Ovary (tissue), 9 donors: Measurements from ENCODE around the gene CMTM3. TPM values are rescaled to one million over a fixed set of nuclear protein-coding genes. Genes with fewer than 3 reads are reported as not detected.

Experiments
- DNase-seq, 5 donors: peaks; one replicate each; pipeline ENCODE4 v3.0.0-alpha.2; 2019 to 2020
- H3K27ac ChIP-seq, 2 donors: fragments of 200-600 bp; one replicate each; pipeline versions ENCODE4 v1.5.1 to v1.8.0; 2019 to 2022
- H3K27me3 ChIP-seq: fragments of 200-600 bp; one replicate; pipeline ENCODE4 v1.8.0; 2022
- H3K36me3 ChIP-seq: fragments of 200-600 bp; sonication (generic); one replicate; pipeline ENCODE4 v1.5.1; 2019
- H3K4me1 ChIP-seq: one replicate; pipeline ENCODE4 v1.8.1; 2013; ENCODE audit warnings: mild to moderate bottlenecking, moderate library complexity; ENCODE audit not compliant: insufficient read depth
- H3K4me3 ChIP-seq: fragments of 200-600 bp; sonication (generic); one replicate; pipeline ENCODE4 v1.5.1; 2017
- H3K9me3 ChIP-seq, 2 donors: fragments of 200-600 bp in 1 of 2; sonication (generic) in 1 of 2; one replicate each; pipeline versions ENCODE4 v1.5.1 to v1.8.1; 2013 to 2019; ENCODE audit warnings: mild to moderate bottlenecking in 1 of 2, moderate library complexity in 1 of 2
- CTCF ChIP-seq, 3 donors: fragments of 450-650 bp in 2 of 3; fragments of 200-600 bp in 1 of 3; IDR thresholded peaks; one replicate each; pipeline versions ENCODE4 v1.5.1 to v1.8.0; 2016 to 2022; ENCODE audit warnings: antibody characterized with exemption in 3 of 3, mild to moderate bottlenecking in 1 of 3
- EP300 ChIP-seq: sonication (generic); formaldehyde crosslinking; IDR thresholded peaks from one replicate; pipeline ENCODE4 v1.6.1; 2017; ENCODE audit warnings: antibody characterized with exemption
- POLR2A ChIP-seq: fragments of 450-650 bp; IDR thresholded peaks from one replicate; pipeline ENCODE4 v1.6.1; 2017; ENCODE audit warnings: antibody characterized with exemption, mild to moderate bottlenecking, moderate library complexity
- WGBS, 3 donors: extraction: QIAGEN DNeasy Blood & Tissue Kit in 1 of 3; methylation state at CpG; one replicate each; pipeline versions ENCODE4 v1.1.5 to v1.1.7; 2013 to 2017; 5-methylcytosine and 5-hydroxymethylcytosine counted together
- intact Hi-C, 4 donors: fragments of 100-400 bp; cut with DNase I; formaldehyde crosslinking; loops; one replicate each; pipeline versions ENCODE4 v1.11.0 to v1.15.1; 2022 to 2023
- polyA plus RNA-seq, 2 donors: library from polyadenylated mRNA; stranded (reverse); fragments of 200-250 nt in 1 of 2; fragments of 350-450 nt in 1 of 2; fragmentation: Illumina TruSeq in 1 of 2; extraction: RNeasy Lipid Tissue Mini Kit (QIAGEN cat#74804) in 1 of 2; gene quantifications; one replicate each; pipeline ENCODE4 v1.2.3, GENCODE V29; 2013 to 2014
- total RNA-seq, 7 donors: library from RNA; depleted of rRNA in 2 of 7; stranded (reverse); fragments of >200 nt in 2 of 7; fragmentation: NEBNext Ultra II Directional in 3 of 7; extraction: Animal tissue kit (Norgen Biotek cat#: 25700) in 3 of 7; gene quantifications; one replicate each; pipeline versions ENCODE4 v1.1.0 to v1.2.4, GENCODE V29; 2016 to 2023
- donor health status: DM: no; HTN: no; CAD: no; lungs with moderate emphysema.
- donor health status: DM: no; HTN: no; CAD: no.
- donor health status: Bipolar disorder and iron deficiency.
- donor health status: DM: yes; HTN: yes; CAD: no.
- donor health status: DM: no; HTN: no; CAD: no.
- donor health status: DM: yes; HTN: yes; CAD: no.

The CMTM3 gene
- total and polyA plus RNA-seq, 9 donors = 22.9 to 60.5 (median 43.2) TPM

DNA sequence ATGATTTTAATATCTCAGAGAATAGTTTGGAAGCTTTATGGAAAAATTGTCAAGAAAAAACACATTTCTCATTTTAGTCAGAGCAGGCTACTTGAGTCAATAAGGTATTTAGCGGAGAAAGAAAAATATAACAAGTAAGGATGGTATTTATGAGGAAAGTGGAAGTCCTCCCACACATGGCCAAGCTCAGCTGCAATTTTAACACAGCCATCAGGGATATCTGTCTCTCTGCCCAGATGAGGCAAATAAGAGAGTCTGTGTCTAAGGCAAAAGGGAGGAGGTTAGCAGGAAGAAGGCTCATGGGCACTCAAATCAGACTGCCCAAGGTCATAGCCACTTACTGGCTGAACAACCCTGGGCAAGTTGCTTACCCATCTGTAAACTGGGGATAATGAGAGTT lies 30.4 kb upstream of the CMTM3 start:
- Histone ChIP-seq H3K4me1 (peaks cover 5% of the 10 kb centered on the region), H3K27me3 (no peaks in the 10 kb centered on the region), H3K36me3 (no peaks in the 10 kb centered on the region), H3K9me3 (no peaks in the 10 kb centered on the region), H3K27ac (no peak overlapping the region), H3K4me3 (no peak overlapping the region)
- no peak for DNase-seq
- intact Hi-C loops = no loop called here
- 19 to 39% (median 27%) methylated on average over 1 of the region's 1 CpG for WGBS, 3 donors
- TF ChIP-seq POLR2A (no peak), EP300 (no peak), CTCF (IDR thresholded peaks at IDR 0.05) (no peak)

DNA sequence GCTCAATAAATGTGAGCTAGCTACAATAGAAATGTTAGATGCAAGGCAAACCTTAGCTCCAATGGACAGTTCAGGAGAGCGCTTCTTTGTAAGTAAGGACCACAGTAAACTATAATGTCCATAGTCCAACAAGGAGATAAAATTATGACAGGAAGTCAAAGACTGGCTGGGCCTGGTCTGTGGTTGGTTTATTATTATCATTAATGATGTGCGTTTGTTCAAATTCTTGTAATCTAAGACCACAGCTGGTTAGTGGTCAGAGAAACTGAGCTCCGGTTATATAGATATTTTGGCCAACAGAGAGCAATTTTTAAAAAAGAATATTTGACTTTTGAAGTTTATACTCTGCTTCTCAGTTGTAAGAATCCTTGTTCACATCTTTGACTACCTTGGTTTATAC lies 30.0 kb upstream of the CMTM3 start:
- Histone ChIP-seq H3K9me3 (no peaks in the 10 kb centered on the region), H3K4me1 (peaks cover 6% of the 10 kb centered on the region), H3K27ac (no peak overlapping the region), H3K27me3 (no peaks in the 10 kb centered on the region), H3K36me3 (no peaks in the 10 kb centered on the region), H3K4me3 (no peak overlapping the region)
- DNase-seq = no peak
- 62 to 75% (median 68%) methylated on average over 3 of the region's 3 CpGs for WGBS, 3 donors
- TF ChIP-seq CTCF (IDR thresholded peaks at IDR 0.05) = no peak
- TF ChIP-seq POLR2A = no peak
- TF ChIP-seq EP300 = no peak
- intact Hi-C loops = no loop called here

DNA sequence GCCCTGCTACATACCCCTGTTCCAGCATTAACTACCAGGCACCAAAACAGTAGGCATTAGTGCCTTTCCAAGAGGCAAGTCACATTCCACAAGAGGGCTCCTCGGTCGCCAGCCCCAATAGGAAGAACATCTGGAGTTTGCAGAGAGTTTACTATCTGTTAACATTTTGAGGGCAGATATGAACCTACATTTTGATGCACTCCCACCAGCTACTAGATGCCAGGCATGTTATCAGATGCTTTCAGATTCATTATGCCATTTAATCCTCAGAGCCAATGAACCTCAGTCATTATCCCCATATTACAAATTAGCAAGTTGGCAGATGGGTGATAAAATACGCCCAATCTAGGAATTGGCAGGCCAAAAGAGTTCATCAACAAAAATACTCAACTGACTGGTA lies 29.4 kb upstream of the CMTM3 start:
- 93 to 96% (median 95%) methylated on average over 3 of the region's 3 CpGs for WGBS, 3 donors
- Histone ChIP-seq H3K27me3 (no peaks in the 10 kb centered on the region), H3K27ac (no peak overlapping the region), H3K9me3 (no peaks in the 10 kb centered on the region), H3K36me3 (no peaks in the 10 kb centered on the region), H3K4me3 (no peak overlapping the region), H3K4me1 (peaks cover 6% of the 10 kb centered on the region)
- DNase-seq = no peak
- TF ChIP-seq CTCF (IDR thresholded peaks at IDR 0.05) = no peak
- no peak for TF ChIP-seq EP300
- TF ChIP-seq POLR2A = no peak
- intact Hi-C loops = no loop called here

DNA sequence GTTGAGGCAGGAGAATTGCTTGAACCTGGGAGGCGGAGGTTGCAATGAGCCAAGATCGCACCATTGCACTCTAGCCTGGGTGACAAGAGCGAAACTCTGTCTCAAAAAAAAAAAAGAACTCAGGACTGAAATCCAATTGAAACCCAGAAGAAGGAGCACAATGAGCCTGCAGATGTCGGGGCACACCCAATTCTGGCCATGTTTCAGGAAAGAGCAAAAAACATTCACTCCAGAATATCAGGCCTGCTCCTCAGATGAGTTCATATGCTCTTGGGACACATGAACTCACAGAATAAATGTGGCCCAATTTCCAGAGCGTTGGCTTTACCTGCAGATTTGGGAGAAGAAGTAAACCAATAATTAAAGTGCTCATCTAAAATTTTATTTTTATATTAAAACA lies 28.2 kb upstream of the CMTM3 start:
- peaks cover 6% of the 10 kb centered on the region for H3K4me1 ChIP-seq
- no peak overlapping the region for H3K27ac ChIP-seq
- H3K36me3 ChIP-seq = no peaks in the 10 kb centered on the region
- intact Hi-C loops = no loop called here
- no peaks in the 10 kb centered on the region for H3K9me3 ChIP-seq
- DNase-seq = no peak
- no peak for TF ChIP-seq POLR2A
- TF ChIP-seq EP300 = no peak
- no peak for TF ChIP-seq CTCF (IDR thresholded peaks at IDR 0.05)
- no peak overlapping the region for H3K4me3 ChIP-seq
- 89 to 96% (median 95%) methylated on average over 5 of the region's 5 CpGs for WGBS, 3 donors
- no peaks in the 10 kb centered on the region for H3K27me3 ChIP-seq
